NCI-H774 (cell line): ENCODE measurements around the gene CROCC2.
"Not testable (repeated sequence)": the region's sequence is repeated elsewhere in the genome, so short reads cannot be mapped to it uniquely, and the experiment has no call there.

Experiments
- DNase-seq: peaks from one replicate; lab custom pipeline; 2025; lab: John Stamatoyannopoulos, UW

CROCC2 gene

DNA sequence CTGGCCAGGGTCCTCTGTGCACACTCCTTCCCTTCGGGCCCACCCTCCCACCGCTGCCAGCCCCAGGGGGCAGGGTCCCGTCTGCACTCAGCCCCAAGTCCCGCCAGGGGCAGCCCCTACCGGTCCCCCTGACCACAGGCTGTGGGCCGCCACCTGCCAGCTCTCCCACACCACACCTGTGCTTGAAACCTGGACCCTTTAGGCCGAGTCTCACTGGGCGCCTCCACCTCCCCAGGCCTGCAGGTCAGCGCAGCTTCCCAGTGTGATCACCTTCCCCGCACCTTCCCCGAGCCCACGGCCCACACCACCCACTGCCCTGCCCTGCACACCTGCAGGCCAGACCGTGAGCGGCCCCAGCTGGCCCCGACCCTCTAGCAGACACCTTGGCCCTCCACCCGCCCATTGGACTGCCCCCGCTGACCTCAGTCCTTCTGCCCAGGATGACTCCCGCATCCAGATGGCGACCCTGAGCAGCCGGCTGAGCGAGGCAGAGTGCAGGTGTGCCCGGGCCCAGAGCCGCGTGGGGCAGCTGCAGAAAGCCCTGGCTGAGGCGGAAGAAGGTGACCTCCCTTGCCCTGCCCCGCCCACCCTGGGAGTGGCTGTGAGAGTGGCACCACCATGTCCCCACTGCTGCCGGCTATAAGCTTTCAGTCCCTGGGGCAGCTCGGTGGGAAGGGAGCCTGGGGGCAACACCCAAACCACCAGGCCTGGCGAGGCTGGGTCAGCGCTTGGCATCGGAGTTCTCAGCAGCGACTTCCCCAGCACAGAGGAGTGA, 61.0 kb downstream of the CROCC2 start:
- DNase-seq = no peak

DNA sequence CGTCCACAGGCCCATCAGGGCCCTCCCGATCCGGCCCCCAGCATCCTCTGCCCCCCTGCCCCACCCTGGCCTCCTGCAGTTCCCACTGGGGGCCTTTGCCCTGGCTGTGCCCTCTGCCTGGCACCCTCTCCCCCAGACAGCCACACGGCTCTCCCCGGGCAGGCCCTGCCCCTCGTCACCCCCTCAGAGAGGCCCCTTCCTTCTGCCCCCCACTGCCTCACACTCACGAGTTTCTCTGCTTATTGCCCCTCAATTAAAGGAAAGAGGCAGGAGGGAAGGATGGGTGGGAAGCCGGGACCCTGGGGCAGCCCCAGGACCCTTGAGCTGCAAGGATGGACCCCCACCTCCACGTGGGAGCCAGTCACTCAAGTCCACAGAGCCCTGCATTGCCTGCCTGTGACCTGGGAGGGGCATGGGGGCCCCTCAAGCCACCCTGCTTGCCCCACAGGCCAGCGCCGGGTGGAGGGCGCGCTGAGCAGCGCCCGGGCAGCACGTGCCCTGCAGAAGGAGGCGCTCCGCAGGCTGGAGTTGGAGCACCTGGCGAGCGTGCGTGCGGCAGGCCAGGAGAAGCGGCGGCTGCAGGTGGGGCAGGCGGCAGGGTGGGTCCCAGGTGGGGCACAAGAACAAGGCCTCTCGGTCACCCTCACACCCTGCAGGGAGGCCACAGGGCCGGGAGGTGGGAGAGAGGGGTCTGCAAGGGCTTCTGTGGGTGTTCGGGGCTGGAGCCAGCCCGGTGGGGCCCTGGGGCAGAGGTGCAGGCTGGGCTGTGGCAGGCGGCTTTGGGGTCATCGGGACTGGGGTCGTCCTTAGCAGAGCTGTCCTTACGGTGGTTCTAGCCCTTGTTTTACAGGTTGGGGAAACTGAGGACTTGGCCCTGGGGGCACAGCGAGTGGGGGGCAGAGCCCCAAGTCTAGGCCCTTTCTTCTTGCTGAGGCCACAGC, 61.8 kb downstream of the CROCC2 start:
- no peak for DNase-seq

DNA sequence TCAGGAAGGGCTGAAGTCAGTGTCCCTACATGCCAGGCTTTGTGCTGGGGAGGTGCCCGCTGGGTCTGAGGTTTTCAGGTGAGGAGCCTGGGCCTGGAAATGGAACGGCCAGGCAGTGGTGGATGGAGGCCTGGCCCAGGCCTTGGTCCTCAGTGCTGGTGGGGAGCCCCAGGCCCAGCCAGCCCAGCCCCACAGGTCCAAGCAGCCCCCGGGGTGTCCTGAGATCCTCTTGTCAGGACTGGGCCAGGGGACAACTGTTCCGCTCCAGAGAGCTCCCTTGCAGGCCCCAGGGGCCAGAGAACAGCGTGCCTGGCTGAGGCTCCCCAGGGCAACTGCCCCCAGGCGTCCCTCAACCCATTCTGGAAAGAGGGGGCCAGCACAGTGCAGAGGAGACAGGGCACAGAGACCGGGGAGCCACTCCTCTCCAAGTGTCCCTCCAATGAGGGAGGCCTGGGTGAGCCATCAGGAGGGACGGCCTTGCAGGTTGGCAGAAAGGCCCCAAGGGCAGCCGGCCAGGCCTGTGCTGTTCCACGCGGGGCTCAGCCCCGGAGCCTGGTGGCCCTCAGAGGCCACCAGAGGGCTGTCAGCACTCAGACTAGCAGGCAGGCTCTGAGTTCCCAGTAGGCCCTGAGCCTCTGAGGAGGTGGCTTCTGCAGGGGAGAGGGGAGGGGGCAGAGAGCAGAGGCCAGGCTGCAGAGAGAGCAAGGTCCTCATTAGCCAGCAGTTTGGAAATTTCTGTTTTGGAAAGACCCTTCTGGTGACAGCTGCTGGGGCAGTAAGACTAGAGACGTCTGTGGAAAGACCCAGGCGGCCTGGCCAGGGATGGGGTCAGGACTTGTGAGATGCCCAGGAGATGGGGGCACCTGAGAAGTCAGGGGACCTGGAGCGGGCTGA, 62.8 kb downstream of the CROCC2 start:
- no peak for DNase-seq

DNA sequence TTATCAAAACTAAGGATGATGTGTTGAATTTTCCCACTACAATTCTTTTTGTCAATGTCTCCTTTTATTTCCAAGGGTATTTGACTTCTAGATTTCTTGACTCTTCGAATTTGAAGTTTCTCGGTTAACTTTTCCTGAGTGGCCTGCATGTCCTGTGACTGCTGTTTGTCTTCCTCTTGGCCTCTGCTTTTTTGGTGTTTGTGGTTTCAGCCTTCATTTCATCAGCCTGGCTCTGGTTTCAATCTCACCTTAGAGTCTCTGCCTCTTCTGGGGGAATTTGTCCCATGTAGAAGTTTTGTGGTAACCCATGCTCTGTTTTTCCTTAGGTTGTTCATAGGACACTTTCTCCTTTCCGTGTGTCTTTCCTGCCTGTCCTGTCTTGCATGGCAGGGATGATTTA, 64.0 kb downstream of the CROCC2 start:
- no peak for DNase-seq

DNA sequence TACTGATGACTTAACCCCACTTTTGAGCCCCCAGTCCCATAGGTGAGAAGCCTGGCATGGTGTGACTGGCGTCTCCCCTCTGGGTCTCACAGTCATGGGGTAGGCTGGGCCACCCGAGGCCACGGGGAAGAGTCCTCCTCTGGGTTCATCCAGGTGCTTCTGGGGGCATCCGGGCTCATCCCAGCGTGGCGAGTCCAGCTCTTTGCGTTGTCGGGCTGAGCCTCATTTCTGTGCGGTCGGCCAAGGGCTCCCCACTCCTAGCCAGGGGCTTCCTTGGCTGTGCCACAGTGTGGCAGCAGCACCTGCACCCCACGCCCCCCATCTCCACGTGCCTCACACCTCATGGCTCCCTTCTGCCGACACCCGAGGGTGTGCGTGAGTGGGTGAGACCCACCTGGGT, 64.7 kb downstream of the CROCC2 start:
- DNase-seq = no peak

DNA sequence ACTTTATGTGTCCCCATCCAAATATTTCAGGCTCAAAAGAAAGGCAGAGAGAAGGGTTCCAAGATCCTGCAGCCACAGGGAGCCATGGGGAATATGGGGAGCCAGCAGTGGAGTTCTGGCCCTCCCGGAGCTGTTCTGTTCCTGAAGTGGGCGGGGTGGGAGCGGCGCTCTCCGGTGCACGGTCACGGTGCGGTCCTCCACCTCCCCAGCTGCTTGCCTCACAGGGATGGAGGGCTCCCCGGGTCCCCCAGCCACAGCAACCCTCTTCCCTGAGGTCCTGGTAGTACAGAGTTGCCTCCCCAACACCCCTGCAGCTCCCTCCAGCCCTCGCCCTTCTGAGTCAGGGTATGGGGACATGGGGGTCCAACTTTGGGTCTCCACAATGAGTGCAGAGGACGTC, 66.1 kb downstream of the CROCC2 start:
- no peak for DNase-seq

DNA sequence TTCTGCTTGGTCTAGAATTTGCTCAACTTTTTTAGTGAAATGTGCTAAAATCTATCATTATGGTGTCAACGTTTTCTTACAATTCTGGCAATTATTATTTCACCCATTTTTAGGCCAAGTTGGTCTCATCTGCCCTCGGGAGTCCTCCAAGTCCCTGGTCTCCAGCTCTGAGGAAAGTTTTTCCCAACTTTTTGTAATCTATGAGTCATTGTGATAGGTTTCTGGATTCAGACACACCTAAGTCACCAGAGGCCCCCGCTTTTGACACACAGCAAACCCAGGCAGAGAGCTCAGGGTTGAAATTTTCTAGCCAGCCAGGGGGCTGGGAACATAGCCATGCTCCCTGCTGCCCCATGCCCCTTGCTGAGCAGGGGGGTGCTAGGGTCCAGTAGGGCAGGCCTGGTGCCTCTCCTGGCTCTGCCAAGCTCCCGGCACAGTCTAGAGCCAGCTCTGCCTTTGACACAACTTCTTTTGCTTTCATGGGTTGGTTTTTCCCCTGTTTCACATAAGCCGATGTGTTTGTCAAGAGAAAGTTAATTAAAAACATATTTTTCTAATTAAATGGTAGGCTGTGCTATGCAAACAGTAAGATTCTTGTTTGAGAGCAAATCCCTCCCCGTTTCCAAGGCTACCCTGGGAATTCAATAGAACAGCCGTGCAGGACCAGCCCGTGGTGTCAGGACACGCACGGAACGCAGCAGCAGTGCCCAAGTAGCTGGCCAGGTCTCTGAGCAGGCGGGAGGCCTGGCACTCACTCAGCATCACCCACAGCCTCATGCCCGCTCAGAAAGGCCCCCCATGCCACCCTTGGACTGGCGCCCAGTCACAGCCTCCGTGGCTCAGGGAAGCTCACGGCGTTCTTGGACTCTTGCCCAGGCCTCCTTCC, 66.7 kb downstream of the CROCC2 start:
- peak; percentile 22 for DNase-seq

DNA sequence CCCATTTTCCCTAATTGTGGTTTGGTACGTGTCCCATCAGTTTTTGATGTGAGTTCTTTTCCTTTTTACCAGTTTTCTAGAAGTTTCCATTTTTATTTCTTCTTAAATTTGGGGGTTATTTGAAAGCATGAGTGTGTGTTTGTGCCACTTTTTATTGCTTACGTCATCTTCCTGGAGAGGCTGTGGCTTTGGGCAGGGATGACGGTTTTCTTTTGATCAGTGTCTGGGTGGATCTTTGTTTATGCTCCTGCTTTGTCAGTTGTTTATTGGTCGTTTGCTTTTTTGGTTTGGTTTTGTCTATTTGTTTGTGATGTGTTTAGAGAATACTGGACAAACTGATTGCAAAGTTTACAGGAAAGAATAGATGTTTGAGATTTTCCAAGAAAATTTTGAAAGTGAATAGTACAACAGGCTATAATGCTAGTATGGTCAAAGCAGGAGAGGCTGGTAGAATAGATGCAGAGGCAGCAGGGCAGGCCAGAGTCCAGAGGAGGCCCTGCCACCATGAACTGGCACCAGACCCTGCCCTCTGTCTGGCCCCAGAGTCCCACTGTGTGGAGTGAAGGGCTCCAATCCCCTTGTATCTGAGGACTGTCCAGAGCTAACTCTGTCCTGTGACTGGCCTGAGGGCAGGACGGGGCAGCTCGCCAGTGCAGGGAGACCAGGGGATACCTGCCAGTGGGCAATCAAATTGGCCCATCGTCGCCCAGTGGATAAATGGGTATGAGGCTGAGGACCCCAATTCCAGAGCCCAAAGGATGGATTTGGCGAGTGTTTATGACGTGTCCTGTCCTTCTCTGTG, 68.8 kb downstream of the CROCC2 start:
- DNase-seq = no peak

DNA sequence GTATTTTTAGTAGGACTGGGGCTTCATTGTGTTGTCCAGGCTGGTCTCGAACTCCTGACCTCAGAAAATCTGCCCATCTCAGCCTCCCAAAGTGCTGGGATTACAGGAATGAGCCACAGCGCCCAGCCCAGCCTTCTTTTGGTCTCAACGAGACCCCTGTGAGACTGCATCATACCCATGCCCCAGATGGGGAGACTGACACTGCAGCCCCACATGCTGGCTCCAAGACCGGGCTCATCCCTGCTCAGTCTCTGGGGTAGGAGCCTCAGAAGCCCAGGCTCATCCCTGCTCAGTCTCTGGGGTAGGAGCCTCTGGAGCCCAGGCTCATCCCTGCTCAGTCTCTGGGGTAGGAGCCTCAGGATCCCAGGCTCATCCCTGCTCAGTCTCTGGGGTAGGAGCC, 69.8 kb downstream of the CROCC2 start:
- not testable (repeated sequence) for DNase-seq

DNA sequence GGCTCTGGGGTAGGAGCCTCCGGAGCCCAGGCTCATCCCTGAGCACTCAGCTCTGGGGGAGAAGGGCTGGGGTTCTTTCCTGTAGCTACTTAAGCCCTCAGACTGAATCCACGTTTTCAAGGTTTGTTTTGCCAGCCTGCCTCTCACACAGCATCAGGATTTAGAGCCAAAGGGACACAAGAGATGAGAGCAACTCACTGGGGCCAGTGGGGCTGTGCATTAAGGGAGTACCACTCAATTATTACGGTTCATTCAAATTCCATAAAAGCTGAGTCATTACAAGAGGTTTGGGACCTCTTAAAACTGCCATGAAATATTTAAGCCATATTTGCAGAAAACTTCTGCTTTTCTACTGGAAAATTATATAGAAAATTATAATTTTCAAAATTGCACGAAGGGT, 75.1 kb downstream of the CROCC2 start:
- DNase-seq = no peak

DNA sequence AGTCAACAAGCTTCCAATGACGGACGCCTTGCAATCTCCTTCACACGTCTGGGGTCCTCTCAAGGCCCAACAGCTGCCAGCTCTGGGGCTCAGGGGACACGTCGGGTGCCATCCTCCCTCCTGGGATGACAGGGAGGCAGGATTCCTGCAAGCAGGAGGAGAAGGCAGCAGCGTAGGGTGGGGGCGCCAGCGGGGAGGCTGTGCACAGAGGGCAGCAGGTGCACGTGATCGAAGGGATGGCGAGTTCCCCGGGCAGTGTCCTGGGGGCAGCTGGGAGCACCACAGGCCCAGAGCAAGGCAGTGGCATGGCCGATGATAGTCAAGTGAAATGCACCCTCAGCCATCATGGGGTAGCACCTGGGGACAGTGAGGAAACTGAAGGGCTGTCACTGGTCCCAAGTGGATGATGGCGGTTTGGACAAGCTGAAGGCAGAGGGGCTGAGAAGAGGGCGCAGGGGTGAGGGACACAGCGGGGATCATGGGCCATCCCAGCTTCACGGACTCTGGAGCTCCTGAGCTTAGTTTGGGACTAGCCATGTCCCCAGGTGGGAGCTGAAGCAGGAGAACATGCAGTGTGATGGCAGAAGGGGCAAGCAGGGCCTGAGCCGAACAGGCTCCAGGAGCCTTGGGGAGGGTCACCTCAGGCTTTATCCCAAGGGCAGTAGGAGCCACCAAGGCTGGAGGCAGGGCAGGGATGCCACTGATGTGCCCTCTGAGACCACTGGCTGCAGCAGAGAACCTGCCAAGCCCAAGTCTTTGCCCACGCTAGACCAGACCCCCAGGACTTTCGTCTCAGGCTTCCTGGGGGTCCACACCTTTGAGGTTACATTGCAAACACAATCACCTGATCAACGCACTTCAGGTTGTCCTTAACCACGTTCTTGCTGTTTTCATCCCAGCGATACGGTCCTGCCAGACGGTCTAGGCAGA, 76.0 kb downstream of the CROCC2 start:
- DNase-seq = no peak

DNA sequence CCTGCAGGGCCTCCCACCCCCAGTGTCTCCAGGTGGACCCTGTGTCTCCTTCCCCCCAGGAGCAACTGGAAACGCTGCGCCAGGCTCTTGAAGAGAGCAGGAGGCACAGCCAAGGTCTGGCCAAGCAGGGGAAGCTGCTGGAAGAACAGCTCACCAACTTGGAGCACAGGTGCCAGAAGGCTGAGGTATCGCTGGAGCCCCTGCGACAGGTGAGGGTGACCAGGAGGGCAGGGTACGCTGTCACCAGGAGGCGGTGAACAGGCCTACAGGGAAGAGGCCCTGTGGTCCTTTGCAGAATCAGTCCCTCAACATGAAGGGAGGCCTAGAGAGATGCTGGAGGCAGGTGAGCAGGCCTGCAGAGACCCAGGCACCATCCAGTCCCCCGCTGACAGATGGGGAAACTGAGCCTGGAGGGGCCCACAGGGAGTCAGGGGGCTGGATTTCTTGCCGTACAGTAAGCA, 76.7 kb downstream of the CROCC2 start:
- DNase-seq = no peak

DNA sequence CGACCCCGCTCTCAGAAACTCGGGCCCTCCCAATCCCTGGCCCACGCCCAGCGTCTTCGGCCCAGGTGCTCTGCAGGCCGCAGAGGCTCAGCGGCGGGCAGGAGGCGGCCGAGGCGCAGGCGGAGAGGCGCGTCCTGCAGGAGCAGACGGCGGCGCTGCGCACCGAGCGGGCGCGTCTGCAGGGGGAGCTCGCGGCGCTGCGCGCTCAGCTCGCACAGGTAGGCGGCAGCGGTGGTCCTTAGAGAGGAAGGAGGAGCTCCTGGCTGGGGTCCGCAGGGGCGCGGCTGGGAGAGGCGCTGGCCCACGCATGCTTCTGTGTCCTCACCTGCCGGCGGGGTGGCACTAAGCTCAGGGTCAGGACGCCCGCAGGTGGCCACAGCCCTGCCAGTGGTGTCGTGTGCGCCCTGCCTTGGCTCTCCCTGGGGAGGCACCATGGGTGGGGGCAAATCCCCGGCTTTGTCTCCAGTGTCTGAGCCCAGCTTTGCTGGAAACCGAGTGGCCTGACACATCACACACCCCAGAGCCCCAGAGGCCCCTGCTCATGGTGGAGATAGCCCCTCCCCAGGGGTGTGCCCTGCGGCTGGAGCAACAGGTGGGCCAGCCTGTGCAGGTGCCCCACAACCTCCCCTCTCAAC, 77.3 kb downstream of the CROCC2 start:
- DNase-seq = no peak

DNA sequence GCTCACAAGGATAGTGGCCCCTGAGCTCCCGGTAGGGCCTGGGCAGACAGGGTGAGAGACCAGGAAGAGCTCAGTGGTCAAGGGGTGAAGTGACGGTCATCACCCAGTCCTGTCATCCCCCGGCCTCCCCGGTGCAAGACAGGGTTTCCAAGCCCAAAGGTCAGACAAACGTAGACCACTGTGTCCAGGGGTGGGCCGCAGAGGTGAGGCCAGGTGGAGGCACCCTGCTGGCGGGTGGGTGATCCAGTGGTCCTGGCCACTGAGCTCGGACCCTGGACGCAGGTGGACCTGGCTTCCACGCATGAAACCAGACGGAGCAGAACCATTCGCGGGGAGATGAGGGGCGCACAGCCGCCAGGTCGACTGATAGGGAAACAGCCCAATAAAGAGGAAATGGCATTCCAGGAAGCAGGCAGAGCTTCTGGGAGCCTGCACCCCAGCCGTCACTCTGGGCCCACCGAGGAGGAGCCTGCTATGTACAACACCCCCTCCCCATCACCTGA, 77.9 kb downstream of the CROCC2 start:
- no peak for DNase-seq

DNA sequence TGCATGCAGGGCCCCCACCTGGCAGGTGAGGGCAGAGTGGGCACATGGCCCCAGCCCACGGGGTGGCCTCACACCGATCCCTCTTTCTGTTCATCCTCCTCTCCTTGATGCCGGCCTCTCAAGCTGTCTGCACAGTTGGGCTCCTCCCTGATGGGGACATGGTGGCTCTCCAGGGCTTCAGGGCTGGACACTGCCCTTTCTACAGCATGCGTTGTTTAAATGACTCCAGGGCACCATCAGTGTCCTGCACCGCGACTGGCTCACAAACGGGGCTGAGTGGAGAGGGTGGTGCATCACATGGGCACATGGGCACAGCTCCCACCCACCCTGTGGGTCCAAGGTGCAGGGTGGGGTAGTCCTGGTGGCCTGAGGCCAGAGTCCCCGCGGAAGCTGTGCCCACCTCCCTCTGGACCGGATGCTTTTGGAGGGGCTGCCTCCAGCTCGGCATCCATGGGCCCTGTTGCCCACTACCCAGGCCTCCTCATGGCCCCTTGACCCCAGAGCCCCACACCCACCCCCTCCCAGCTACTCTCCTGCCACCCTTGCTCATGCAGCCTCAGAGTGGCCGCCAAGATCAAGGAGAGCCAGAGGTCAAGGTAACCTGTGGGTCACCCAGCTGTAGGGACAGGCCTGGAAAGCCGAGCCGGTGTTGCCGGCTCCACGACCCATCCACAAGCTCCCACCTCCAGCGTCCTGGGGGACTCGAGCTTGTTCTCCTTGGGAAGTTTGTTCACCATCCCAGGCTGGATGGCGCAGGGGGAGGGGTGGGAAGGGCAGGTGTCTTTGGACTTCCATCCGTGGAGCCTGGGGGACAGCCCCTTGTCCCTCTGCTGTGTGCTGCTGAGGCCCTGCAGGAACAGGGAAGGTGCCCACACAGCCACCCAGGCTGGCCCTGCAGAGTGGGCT, 80.0 kb downstream of the CROCC2 start:
- no peak for DNase-seq

DNA sequence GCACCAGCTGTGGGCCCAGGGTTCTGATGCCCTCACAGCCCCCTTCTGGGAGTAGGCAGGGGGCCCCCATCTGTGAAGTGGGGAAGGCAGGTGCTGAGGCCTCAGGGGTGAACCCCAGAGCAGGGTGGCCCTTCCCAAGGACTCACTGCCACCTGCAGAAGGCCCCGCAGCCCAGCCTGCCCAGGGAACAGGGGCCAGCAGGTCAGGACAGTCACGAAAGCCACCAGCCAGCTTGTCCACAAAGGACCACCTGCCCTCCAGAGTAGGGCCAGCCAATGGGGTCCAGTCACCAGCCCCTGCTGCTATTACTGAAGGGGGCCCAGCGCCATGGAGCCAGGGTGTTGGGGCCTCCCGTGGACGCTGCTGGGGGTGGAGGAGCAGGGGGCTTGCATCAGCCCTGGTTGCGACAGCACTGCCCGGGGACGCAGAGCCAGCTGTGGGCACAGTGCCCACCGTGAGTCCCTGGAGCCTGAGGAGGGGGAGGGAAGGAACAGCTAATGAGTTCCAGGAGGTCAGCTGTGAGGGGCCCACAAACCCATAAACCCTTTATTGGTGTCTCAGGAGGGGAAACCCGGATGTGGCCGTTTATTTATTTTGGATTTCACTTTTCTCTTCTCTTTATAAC, 80.8 kb downstream of the CROCC2 start:
- no peak for DNase-seq

DNA sequence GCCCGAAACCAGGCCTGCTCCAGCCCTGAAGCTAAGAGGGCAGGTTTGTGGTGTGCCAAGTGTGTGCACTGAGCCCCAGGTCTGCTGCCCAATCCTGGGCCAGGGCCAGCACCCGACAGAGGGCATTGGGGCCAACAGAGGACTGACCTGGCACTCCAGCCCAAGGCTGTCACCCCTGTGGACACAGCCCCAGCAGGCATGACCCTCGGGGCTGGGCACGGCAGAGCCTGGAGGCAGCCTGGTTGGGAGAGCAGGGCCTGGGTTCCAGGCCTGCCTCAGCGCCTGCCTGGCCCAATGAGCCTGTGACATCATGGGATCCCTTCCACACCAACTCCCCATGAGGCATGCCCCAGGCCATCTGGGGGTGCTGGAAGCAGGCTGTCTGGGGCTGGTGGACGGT, 81.5 kb downstream of the CROCC2 start:
- no peak for DNase-seq
